WTC11 (cell line): Measurements from ENCODE around the gene SHC3. TPM values are rescaled to one million over a fixed set of nuclear protein-coding genes. Genes with fewer than 3 reads are reported as not detected.

ENCODE experiments used
- ATAC-seq: fragments of 200-7000 bp; cut with Tn5 transposase; 2 replicates; pipeline ENCODE4 v1.10.0; 2021; ENCODE audit warnings: mild to moderate bottlenecking, moderate library complexity
- CTCF ChIA-PET: fragments of 300-600 bp; sonication (Branson Sonifier 250); formaldehyde crosslinking; loops from one replicate; lab custom pipeline; 2021; ENCODE audit warnings: antibody characterized with exemption; lab: Charles Lee
- POLR2A ChIA-PET: fragments of 350-600 bp; sonication (Branson Sonifier 250); formaldehyde crosslinking; loops from one replicate; lab custom pipeline; 2021; ENCODE audit warnings: antibody characterized with exemption; lab: Charles Lee
- DNase-seq: peaks from one replicate; pipeline ENCODE4 v3.0.0; 2021; ENCODE audit warnings: low spot score
- H3K27ac Mint-ChIP-seq: 2 replicates; pipeline ENCODE4 v1.8.0; 2021; ENCODE audit warnings: mixed read lengths
- H3K27me3 Mint-ChIP-seq: 2 replicates; pipeline ENCODE4 v1.8.0; 2021; ENCODE audit warnings: low read depth, mild to moderate bottlenecking, moderate library complexity, mixed read lengths
- H3K36me3 Mint-ChIP-seq: 2 replicates; pipeline ENCODE4 v1.8.0; 2021; ENCODE audit warnings: mixed read lengths
- H3K4me1 Mint-ChIP-seq: 2 replicates; pipeline ENCODE4 v1.8.0; 2022; ENCODE audit warnings: mixed read lengths
- H3K4me3 Mint-ChIP-seq: 2 replicates; pipeline ENCODE4 v1.8.0; 2021; ENCODE audit warnings: mild to moderate bottlenecking, moderate library complexity, mixed read lengths
- H3K9me3 Mint-ChIP-seq: 2 replicates; pipeline ENCODE4 v1.8.0; 2021; ENCODE audit warnings: mixed read lengths
- HMGA2 ChIP-seq: fragments of 250-450 bp; sonication (Bioruptor Pico); IDR thresholded peaks from 2 replicates; pipeline ENCODE4 v1.4.0; 2021; ENCODE audit warnings: mild to moderate bottlenecking, moderate library complexity
- KAT7 ChIP-seq: sonication (generic); formaldehyde crosslinking; IDR thresholded peaks from 2 replicates; pipeline ENCODE4 v1.8.1; 2023; ENCODE audit warnings: missing genetic modification reagents, mild to moderate bottlenecking, borderline replicate concordance
- MXD4 ChIP-seq: fragments of 250-450 bp; sonication (Bioruptor Pico); IDR thresholded peaks from 2 replicates; pipeline ENCODE4 v1.8.0; 2021; ENCODE audit warnings: mild to moderate bottlenecking, moderate library complexity, borderline replicate concordance
- NR1H2 ChIP-seq: sonication (generic); formaldehyde crosslinking; IDR thresholded peaks from 2 replicates; pipeline ENCODE4 v1.9.0; 2021; ENCODE audit warnings: mild to moderate bottlenecking, moderate library complexity, missing genetic modification reagents
- PRRX2 ChIP-seq: fragments of 250-450 bp; sonication (Bioruptor Pico); IDR thresholded peaks from 2 replicates; pipeline ENCODE4 v1.8.0; 2021; ENCODE audit warnings: mild to moderate bottlenecking
- SMAD4 ChIP-seq: sonication (generic); formaldehyde crosslinking; IDR thresholded peaks from 2 replicates; pipeline ENCODE4 v1.8.0; 2022; ENCODE audit warnings: mild to moderate bottlenecking, missing genetic modification reagents
- SOX15 ChIP-seq: fragments of 250-450 bp; sonication (Bioruptor Pico); IDR thresholded peaks from 2 replicates; pipeline ENCODE4 v1.9.0; 2021; ENCODE audit warnings: mild to moderate bottlenecking
- ZBTB21 ChIP-seq: sonication (generic); formaldehyde crosslinking; IDR thresholded peaks from 2 replicates; pipeline ENCODE4 v1.8.1; 2023; ENCODE audit warnings: mild to moderate bottlenecking, missing genetic modification reagents, borderline replicate concordance
- total RNA-seq: library from RNA; stranded (reverse); gene quantifications from 3 replicates; pipeline ENCODE4 v1.2.3, GENCODE V29; 2021
- TF ChIP-seq, protein P1 (sequence below): fragments of 250-450 bp; sonication (Bioruptor Pico); IDR thresholded peaks from 2 replicates; pipeline ENCODE4 v1.9.0; 2021; ENCODE audit warnings: mild to moderate bottlenecking, borderline replicate concordance
- TF ChIP-seq, protein P2 (sequence below): sonication (generic); formaldehyde crosslinking; conservative IDR thresholded peaks from 2 replicates; pipeline ENCODE4 v1.8.1; 2022; ENCODE audit warnings: mild to moderate bottlenecking, missing genetic modification reagents
- TF ChIP-seq, protein P3 (sequence below): fragments of 250-450 bp; sonication (Bioruptor Pico); IDR thresholded peaks from 2 replicates; pipeline ENCODE4 v1.9.0; 2021; ENCODE audit warnings: moderate library complexity, mild to moderate bottlenecking, inconsistent platforms, borderline replicate concordance
- TF ChIP-seq, protein P4 (sequence below): sonication (generic); formaldehyde crosslinking; IDR thresholded peaks from 2 replicates; pipeline ENCODE4 v1.8.1; 2022; ENCODE audit warnings: low read depth, missing genetic modification reagents, borderline replicate concordance
- TF ChIP-seq, protein P5 (sequence below): fragments of 250-450 bp; sonication (Bioruptor Pico); conservative IDR thresholded peaks from 2 replicates; pipeline ENCODE4 v1.9.0; 2021; ENCODE audit warnings: mild to moderate bottlenecking
- TF ChIP-seq, protein P6 (sequence below): sonication (generic); formaldehyde crosslinking; IDR thresholded peaks from 2 replicates; pipeline ENCODE4 v1.8.1; 2023; ENCODE audit warnings: mild to moderate bottlenecking, missing genetic modification reagents, moderate library complexity
- TF ChIP-seq, protein P7 (sequence below): fragments of 200-600 bp; IDR thresholded peaks from 2 replicates; pipeline ENCODE4 v1.8.0; 2022; ENCODE audit warnings: antibody characterized with exemption

The SHC3 gene
- total RNA-seq, 1 experiment from 2014 or later: 4.9 TPM

DNA sequence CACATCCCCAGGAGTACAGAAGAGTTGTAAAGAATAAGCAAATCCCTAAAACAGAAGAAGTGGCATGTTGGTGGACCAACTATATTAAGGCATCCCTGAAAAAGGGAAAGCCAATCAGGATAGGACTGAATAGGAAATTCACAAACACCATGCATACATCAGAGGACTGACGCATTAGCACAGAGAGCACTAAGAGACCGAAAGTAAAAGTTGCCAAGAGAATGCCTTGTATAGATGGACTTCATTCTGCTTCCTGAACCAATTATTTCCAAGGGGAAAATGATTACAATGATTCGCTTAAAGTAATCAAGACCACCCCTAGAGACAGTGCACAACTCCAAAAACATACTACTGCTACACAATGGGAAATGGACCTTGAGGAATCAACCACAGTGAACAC lies 33.5 kb downstream of the SHC3 start (continued):
- TF ChIP-seq, protein P1, sequence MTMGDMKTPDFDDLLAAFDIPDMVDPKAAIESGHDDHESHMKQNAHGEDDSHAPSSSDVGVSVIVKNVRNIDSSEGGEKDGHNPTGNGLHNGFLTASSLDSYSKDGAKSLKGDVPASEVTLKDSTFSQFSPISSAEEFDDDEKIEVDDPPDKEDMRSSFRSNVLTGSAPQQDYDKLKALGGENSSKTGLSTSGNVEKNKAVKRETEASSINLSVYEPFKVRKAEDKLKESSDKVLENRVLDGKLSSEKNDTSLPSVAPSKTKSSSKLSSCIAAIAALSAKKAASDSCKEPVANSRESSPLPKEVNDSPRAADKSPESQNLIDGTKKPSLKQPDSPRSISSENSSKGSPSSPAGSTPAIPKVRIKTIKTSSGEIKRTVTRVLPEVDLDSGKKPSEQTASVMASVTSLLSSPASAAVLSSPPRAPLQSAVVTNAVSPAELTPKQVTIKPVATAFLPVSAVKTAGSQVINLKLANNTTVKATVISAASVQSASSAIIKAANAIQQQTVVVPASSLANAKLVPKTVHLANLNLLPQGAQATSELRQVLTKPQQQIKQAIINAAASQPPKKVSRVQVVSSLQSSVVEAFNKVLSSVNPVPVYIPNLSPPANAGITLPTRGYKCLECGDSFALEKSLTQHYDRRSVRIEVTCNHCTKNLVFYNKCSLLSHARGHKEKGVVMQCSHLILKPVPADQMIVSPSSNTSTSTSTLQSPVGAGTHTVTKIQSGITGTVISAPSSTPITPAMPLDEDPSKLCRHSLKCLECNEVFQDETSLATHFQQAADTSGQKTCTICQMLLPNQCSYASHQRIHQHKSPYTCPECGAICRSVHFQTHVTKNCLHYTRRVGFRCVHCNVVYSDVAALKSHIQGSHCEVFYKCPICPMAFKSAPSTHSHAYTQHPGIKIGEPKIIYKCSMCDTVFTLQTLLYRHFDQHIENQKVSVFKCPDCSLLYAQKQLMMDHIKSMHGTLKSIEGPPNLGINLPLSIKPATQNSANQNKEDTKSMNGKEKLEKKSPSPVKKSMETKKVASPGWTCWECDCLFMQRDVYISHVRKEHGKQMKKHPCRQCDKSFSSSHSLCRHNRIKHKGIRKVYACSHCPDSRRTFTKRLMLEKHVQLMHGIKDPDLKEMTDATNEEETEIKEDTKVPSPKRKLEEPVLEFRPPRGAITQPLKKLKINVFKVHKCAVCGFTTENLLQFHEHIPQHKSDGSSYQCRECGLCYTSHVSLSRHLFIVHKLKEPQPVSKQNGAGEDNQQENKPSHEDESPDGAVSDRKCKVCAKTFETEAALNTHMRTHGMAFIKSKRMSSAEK: no peak
- TF ChIP-seq HMGA2: no peak
- TF ChIP-seq, all 79 proteins: peak for 0

DNA sequence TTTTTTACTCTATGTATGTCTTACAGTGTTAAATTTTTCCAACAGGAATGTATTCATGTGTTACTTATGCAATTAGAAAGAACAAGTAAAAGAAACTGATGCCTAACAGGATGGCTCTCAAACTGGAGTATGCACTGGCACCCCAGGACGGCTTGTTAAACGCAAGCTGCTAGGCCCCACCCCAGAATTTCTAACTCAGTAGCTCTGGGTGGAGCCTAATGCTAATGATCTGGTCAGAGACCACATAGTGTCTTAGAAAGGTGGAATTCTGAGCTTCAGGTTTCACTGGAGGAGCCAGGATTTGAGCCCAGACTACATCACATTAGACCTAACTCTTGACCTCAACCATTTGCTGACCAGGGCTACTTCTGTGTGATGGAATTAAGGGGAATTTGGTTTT lies 34.4 kb downstream of the SHC3 start:
- DNase-seq (peak; percentile 25), ATAC-seq (peak; percentile 95)
- no peaks in the 10 kb centered on the region for H3K27me3 Mint-ChIP-seq
- H3K4me3 Mint-ChIP-seq: no peak overlapping the region
- 0 out of 2 replicates have a peak, but pooled peaks cover 2% of the 10 kb centered on the region for H3K9me3 Mint-ChIP-seq
- TF ChIP-seq SMAD4 (no peak), ZBTB21 (CRISPR knock-in tag) (no peak)
- peaks cover 52% of the 10 kb centered on the region for H3K4me1 Mint-ChIP-seq
- ChIA-PET CTCF (no interaction called here), POLR2A (interaction anchor here (0.6 kb wide), 1 partner anchor 33 kb away, joined by 3 read pairs; no protein-coding TSS in a partner anchor)
- H3K36me3 Mint-ChIP-seq: no peaks in the 10 kb centered on the region; the same call in 1 of the 2 replicates
- H3K27ac Mint-ChIP-seq: no peak overlapping the region

DNA sequence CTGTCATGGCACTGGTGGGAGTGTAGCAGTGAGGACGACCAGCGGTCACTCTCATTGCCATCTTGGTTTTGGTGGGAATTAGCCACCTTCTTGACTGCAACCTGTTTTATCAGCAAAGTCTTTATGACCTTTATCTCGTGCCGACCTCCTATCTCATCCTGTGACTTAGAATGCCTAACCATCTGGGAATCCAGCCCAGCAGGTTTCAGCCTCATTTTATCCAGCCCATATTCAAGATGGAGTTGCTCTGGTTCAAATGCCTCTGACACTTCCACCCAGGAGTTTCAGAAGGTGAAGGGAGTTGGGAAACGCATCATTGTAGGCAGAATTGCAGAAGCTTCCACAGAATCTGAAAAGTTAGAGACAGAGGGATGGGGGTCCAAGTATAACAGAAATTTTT lies 35.4 kb downstream of the SHC3 start:
- H3K27me3 Mint-ChIP-seq: no peaks in the 10 kb centered on the region
- H3K9me3 Mint-ChIP-seq: 0 out of 2 replicates have a peak, but pooled peaks cover 2% of the 10 kb centered on the region
- H3K27ac Mint-ChIP-seq: no peak overlapping the region
- no peak overlapping the region for H3K4me3 Mint-ChIP-seq
- no peak for DNase-seq
- CTCF ChIA-PET: no interaction called here
- TF ChIP-seq PRRX2 (CRISPR knock-in tag) (no peak), NR1H2 (CRISPR knock-in tag) (no peak), KAT7 (CRISPR knock-in tag) (no peak), SOX15 (CRISPR knock-in tag) (no peak), MXD4 (CRISPR knock-in tag) (no peak)
- TF ChIP-seq, protein P2, sequence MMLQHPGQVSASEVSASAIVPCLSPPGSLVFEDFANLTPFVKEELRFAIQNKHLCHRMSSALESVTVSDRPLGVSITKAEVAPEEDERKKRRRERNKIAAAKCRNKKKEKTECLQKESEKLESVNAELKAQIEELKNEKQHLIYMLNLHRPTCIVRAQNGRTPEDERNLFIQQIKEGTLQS (CRISPR knock-in tag): no peak
- TF ChIP-seq, protein P3, sequence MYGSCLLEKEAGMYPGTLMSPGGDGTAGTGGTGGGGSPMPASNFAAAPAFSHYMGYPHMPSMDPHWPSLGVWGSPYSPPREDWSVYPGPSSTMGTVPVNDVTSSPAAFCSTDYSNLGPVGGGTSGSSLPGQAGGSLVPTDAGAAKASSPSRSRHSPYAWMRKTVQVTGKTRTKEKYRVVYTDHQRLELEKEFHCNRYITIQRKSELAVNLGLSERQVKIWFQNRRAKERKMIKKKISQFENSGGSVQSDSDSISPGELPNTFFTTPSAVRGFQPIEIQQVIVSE: no peak
- TF ChIP-seq, protein P4, sequence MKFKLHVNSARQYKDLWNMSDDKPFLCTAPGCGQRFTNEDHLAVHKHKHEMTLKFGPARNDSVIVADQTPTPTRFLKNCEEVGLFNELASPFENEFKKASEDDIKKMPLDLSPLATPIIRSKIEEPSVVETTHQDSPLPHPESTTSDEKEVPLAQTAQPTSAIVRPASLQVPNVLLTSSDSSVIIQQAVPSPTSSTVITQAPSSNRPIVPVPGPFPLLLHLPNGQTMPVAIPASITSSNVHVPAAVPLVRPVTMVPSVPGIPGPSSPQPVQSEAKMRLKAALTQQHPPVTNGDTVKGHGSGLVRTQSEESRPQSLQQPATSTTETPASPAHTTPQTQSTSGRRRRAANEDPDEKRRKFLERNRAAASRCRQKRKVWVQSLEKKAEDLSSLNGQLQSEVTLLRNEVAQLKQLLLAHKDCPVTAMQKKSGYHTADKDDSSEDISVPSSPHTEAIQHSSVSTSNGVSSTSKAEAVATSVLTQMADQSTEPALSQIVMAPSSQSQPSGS (CRISPR knock-in tag): no peak
- TF ChIP-seq, protein P5, sequence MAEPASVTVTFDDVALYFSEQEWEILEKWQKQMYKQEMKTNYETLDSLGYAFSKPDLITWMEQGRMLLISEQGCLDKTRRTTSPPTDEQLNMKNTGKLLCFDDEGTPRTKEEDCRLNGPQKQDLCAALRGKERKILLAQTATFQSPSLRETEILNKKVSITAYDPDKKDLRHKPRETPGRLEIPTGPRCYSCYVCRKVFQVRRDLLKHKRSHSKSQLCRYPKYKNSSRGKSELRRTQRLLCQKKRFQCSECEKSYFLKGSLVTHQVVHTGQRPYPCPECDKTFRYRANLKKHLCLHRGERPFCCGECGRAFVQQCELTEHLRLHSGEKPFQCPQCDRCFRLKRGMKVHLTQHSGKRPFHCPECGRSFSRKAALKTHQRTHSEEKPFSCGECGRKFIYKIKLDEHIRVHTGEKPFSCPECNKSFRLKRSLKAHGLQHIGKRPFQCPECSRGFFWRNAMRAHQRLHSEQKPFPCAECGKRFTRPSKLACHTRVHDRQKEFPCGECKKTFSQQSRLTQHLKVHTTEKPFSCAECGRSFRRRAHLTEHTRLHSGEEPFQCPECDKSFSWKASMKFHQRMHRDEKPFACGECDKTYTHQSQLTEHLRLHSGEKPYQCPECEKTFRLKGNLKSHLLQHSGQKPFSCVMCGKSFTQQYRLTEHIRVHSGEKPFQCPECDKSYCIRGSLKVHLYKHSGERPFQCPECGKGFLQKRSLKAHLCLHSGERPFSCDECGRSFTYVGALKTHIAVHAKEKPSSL (CRISPR knock-in tag): no peak
- TF ChIP-seq, protein P6, sequence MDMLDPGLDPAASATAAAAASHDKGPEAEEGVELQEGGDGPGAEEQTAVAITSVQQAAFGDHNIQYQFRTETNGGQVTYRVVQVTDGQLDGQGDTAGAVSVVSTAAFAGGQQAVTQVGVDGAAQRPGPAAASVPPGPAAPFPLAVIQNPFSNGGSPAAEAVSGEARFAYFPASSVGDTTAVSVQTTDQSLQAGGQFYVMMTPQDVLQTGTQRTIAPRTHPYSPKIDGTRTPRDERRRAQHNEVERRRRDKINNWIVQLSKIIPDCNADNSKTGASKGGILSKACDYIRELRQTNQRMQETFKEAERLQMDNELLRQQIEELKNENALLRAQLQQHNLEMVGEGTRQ: no peak
- TF ChIP-seq, protein P7, sequence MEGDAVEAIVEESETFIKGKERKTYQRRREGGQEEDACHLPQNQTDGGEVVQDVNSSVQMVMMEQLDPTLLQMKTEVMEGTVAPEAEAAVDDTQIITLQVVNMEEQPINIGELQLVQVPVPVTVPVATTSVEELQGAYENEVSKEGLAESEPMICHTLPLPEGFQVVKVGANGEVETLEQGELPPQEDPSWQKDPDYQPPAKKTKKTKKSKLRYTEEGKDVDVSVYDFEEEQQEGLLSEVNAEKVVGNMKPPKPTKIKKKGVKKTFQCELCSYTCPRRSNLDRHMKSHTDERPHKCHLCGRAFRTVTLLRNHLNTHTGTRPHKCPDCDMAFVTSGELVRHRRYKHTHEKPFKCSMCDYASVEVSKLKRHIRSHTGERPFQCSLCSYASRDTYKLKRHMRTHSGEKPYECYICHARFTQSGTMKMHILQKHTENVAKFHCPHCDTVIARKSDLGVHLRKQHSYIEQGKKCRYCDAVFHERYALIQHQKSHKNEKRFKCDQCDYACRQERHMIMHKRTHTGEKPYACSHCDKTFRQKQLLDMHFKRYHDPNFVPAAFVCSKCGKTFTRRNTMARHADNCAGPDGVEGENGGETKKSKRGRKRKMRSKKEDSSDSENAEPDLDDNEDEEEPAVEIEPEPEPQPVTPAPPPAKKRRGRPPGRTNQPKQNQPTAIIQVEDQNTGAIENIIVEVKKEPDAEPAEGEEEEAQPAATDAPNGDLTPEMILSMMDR: no peak
- no peak for ATAC-seq
- peaks cover 52% of the 10 kb centered on the region for H3K4me1 Mint-ChIP-seq
- POLR2A ChIA-PET: no interaction called here
- no peaks in the 10 kb centered on the region; the same call in 1 of the 2 replicates for H3K36me3 Mint-ChIP-seq
